Astrocyte of the cerebellum (primary cell): ENCODE measurements around the gene ACHE.
A peak's percentile ranks its signal among the peaks of the same experiment; 100 is the strongest.

Source experiments
- DNase-seq: peaks from one replicate; pipeline ENCODE4 v3.0.0-alpha.2; 2011; ENCODE audit warnings: low read depth
- H3K4me3 ChIP-seq: 2 replicates; pipeline ENCODE4 v1.5.1; 2011; ENCODE audit warnings: mild to moderate bottlenecking, low read depth, low read length, moderate library complexity
- in situ Hi-C: cut with HindIII; loops from 2 replicates; pipeline ENCODE4 v1.10.0; 2017; ENCODE audit warnings: low sequenced_read_pairs
- TF ChIP-seq, protein P1 (sequence below): IDR thresholded peaks from 2 replicates; pipeline ENCODE4 v1.5.1; 2012; ENCODE audit warnings: low read length, low read depth, moderate library complexity, mild to moderate bottlenecking; ENCODE audit errors: missing control alignments

ACHE gene

DNA sequence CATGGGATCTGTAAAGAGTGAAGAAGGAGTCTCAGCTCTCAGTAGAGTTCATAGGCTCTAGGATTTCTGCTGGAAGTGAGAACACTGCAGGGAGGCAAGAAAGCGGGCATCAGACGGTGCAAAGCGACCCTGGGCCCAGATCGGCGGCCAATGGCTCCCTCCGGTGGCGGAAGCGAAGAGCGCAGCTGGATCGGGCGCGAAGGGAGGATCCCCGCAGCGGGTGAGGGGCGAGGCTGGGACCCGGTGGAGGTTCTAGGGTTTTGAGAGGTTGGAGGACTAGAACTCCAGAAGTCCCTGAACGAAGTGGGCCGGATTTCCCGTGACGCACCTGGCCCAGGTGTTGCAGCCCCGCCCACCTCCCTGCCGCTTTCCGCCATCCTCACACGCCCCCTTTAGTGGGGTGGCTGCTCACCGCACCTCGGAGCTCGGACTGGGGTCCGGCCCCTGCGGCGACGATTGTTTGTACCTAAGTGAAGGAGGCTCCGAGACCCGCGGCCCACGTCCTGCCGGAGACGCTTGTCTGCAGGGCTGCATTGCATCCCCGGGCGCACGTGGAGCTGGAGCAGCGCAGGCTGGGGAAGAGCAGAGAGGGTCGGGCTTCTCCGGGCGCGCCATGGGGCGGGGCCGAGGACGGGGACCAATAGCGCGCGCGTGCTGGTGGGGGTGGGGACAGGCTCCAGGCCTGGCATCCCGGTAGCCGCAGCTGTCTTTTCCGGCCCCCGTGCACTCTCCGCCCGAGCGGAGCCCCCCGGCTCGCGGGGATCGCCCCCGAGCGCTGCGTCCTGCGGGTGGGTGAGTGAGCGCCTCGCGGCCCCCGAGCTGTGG lies 43.4 kb downstream of the ACHE start, which contains the start of gene SLC12A9:
TSS of gene SLC12A9 (plus strand) at position 666 of the 825 bp plus-strand sequence. CDS start 1,485 bp downstream, outside the sequence.
- DNase-seq = peak; percentile 65
- TF ChIP-seq, protein P1, sequence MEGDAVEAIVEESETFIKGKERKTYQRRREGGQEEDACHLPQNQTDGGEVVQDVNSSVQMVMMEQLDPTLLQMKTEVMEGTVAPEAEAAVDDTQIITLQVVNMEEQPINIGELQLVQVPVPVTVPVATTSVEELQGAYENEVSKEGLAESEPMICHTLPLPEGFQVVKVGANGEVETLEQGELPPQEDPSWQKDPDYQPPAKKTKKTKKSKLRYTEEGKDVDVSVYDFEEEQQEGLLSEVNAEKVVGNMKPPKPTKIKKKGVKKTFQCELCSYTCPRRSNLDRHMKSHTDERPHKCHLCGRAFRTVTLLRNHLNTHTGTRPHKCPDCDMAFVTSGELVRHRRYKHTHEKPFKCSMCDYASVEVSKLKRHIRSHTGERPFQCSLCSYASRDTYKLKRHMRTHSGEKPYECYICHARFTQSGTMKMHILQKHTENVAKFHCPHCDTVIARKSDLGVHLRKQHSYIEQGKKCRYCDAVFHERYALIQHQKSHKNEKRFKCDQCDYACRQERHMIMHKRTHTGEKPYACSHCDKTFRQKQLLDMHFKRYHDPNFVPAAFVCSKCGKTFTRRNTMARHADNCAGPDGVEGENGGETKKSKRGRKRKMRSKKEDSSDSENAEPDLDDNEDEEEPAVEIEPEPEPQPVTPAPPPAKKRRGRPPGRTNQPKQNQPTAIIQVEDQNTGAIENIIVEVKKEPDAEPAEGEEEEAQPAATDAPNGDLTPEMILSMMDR = peak; percentile 83
- H3K4me3 ChIP-seq = peak within 1 kb of the TSS; percentile 63
- in situ Hi-C loops = no loop called here

DNA sequence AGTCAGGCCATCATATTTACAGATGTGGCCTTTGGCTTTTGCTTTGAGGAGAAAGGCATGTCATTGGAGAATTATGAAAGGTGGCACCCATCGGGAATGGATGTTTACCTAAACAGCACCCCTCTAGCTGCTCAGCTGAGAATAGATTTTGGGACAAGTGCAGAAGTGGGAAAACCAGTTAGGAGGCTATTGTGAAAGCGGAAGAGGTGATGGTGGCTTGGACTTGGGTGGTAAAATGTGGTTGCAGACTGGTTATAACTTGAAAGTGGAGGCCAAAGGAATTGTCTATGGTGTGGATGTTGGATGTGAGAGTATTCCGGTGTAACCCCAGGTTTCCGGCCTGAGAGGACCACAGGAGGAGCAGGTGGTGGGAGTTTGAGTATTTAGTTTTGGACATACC lies 48.3 kb downstream of the ACHE start:
- no peak for DNase-seq
- TF ChIP-seq, protein P1 = no peak
- in situ Hi-C loops = no loop called here

DNA sequence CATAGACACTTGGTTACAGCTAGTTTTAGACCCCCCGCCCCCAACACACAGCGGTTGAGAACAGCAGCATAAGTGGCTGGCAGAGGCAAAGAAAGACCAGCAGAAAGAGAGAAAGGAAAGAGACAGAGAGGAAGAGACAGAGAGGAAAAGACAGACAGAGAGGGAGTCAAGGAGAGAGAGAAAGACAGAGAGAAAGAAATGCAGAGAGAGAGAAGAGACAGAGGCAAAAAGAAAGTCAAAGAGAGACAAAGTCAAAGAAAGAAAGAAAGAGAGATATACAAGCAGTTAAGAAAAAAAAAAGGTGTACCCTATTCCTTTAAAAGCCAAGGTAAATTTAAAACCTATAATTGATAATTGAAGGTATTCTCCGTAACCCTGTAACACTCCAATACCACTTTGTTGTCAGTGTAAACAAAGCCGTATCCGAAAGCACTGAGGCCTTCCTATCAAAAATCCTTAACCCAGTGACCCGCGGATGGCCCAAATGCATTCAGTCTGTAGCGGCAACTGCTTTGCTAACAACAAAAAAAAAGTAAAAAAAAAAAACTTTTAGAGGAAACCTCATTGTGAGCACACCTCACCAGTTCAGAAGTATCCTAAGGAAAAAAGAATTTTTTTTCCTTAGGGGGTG lies 55.1 kb downstream of the ACHE start:
- TF ChIP-seq, protein P1 = no peak
- H3K4me3 ChIP-seq = no peak overlapping the region
- in situ Hi-C loops = no loop called here
- DNase-seq = no peak

More for the DNA sequence above, 48.3 kb downstream of the ACHE start:
- no peak overlapping the region for H3K4me3 ChIP-seq
